ENCODE results near the gene IRF2BP1. TPM values are rescaled to one million over a fixed set of nuclear protein-coding genes. Genes with fewer than 3 reads are reported as not detected.

IRF2BP1 gene, protein sequence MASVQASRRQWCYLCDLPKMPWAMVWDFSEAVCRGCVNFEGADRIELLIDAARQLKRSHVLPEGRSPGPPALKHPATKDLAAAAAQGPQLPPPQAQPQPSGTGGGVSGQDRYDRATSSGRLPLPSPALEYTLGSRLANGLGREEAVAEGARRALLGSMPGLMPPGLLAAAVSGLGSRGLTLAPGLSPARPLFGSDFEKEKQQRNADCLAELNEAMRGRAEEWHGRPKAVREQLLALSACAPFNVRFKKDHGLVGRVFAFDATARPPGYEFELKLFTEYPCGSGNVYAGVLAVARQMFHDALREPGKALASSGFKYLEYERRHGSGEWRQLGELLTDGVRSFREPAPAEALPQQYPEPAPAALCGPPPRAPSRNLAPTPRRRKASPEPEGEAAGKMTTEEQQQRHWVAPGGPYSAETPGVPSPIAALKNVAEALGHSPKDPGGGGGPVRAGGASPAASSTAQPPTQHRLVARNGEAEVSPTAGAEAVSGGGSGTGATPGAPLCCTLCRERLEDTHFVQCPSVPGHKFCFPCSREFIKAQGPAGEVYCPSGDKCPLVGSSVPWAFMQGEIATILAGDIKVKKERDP
- 51.3 TPM for polyA plus RNA-seq (2012; ENCODE audit: insufficient read length, low read depth)

GRCh38 chr19:45885556-45886426 lies at the start of gene IRF2BP1:
IRF2BP1 (minus strand) TSS chr19:45886141; CDS start chr19:45885774, 367 bp downstream.
- TF ChIP-seq SIN3A (IDR thresholded peaks at IDR 0.05; ENCODE audit: borderline replicate concordance, insufficient read depth, low read length) (0 out of 2 replicates have a peak, but pooled peaks have one; percentile 73), POLR2AphosphoS5 (IDR thresholded peaks at IDR 0.05; ENCODE audit: low read depth, low read length) (peak; percentile 18; the same call in 1 of the 2 replicates), FOXP2 (optimal IDR thresholded peaks at IDR 0.05; ENCODE audit: borderline replicate concordance, extremely low read depth, extremely low read length, insufficient read depth) (no peak), TAF1 (IDR thresholded peaks at IDR 0.05; ENCODE audit: borderline replicate concordance, insufficient read depth, low read length) (peak; percentile 50; the same call in 1 of the 2 replicates), REST (IDR thresholded peaks at IDR 0.05; ENCODE audit: insufficient read depth in 1 of 2, low read depth in 2 of 2, low read length in 2 of 2) (no peak)

GRCh38 chr19:45935267-45935666 lies 49.3 kb upstream of the IRF2BP1 start:
- TF ChIP-seq SIN3A (IDR thresholded peaks at IDR 0.05; ENCODE audit: borderline replicate concordance, insufficient read depth, low read length): no peak

- no peak for TF ChIP-seq POLR2AphosphoS5 (IDR thresholded peaks at IDR 0.05; ENCODE audit: low read depth, low read length)
- no peak for TF ChIP-seq FOXP2 (optimal IDR thresholded peaks at IDR 0.05; ENCODE audit: borderline replicate concordance, extremely low read depth, extremely low read length, insufficient read depth)
- TF ChIP-seq SIN3A (IDR thresholded peaks at IDR 0.05; ENCODE audit: borderline replicate concordance, insufficient read depth, low read length): no peak
- no peak for TF ChIP-seq TAF1 (IDR thresholded peaks at IDR 0.05; ENCODE audit: borderline replicate concordance, insufficient read depth, low read length)
- TF ChIP-seq REST (IDR thresholded peaks at IDR 0.05; ENCODE audit: insufficient read depth in 1 of 2, low read depth in 2 of 2, low read length in 2 of 2): no peak
Measured at GRCh38 chr19:45934551-45935230, 48.8 kb upstream of the IRF2BP1 start.

- TF ChIP-seq SIN3A (IDR thresholded peaks at IDR 0.05; ENCODE audit: borderline replicate concordance, insufficient read depth, low read length) (no peak), REST (IDR thresholded peaks at IDR 0.05; ENCODE audit: insufficient read depth in 1 of 2, low read depth in 2 of 2, low read length in 2 of 2) (no peak), TAF1 (IDR thresholded peaks at IDR 0.05; ENCODE audit: borderline replicate concordance, insufficient read depth, low read length) (no peak), POLR2AphosphoS5 (IDR thresholded peaks at IDR 0.05; ENCODE audit: low read depth, low read length) (no peak), FOXP2 (optimal IDR thresholded peaks at IDR 0.05; ENCODE audit: borderline replicate concordance, extremely low read depth, extremely low read length, insufficient read depth) (no peak)
Measured at GRCh38 chr19:45933759-45934158, 47.8 kb upstream of the IRF2BP1 start.

DNA sequence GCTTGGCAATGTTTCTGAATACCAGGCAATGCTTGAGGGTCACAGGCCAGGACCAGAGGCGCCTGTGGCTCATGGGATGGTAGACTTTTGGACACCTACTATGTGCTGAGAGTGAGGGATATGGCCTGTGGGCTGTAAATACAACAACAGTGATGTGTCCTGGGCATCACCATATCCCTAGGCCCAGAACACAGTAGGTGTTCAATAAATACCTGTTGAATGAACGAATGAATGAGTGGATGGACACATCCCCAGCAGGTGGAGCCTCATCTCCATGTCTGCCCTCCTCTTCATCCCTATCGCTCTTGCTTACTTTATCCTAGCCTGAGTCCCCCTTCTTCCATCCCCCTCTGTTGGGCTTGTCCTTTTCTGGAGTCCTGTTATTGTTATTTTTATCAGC lies 45.1 kb upstream of the IRF2BP1 start:
- TF ChIP-seq REST (IDR thresholded peaks at IDR 0.05; ENCODE audit: insufficient read depth in 1 of 2, low read depth in 2 of 2, low read length in 2 of 2): no peak
- TF ChIP-seq TAF1 (IDR thresholded peaks at IDR 0.05; ENCODE audit: borderline replicate concordance, insufficient read depth, low read length): no peak
- TF ChIP-seq POLR2AphosphoS5 (IDR thresholded peaks at IDR 0.05; ENCODE audit: low read depth, low read length): no peak
- TF ChIP-seq FOXP2 (optimal IDR thresholded peaks at IDR 0.05; ENCODE audit: borderline replicate concordance, extremely low read depth, extremely low read length, insufficient read depth): no peak
- TF ChIP-seq SIN3A (IDR thresholded peaks at IDR 0.05; ENCODE audit: borderline replicate concordance, insufficient read depth, low read length): no peak
